MCF 10A (cell line): Measurements from ENCODE around the gene DDX46. TPM values are rescaled to one million over a fixed set of nuclear protein-coding genes. Genes with fewer than 3 reads are reported as not detected.
"Not testable (repeated sequence)": the region's sequence is repeated elsewhere in the genome, so short reads cannot be mapped to it uniquely, and the experiment has no call there.

ENCODE experiments used
- BruUV-seq: library from RNA; stranded (reverse); fragments of 400-500 nt; replicated peaks from 2 replicates; lab custom pipeline; 2021; lab: Mats Ljungman, UMichigan
- CTCF ChIA-PET: fragments of 300-600 bp; sonication (Branson Sonifier 250); formaldehyde crosslinking; extraction: SDS; loops from one replicate; lab custom pipeline; 2021; ENCODE audit warnings: antibody characterized with exemption, inconsistent platforms; lab: Yijun Ruan, JAX
- POLR2A ChIA-PET: fragments of 300-600, 350-650 bp; sonication (Branson Sonifier 250); formaldehyde crosslinking; extraction: SDS; loops from one replicate; lab custom pipeline; 2020; ENCODE audit warnings: antibody characterized with exemption, inconsistent platforms; lab: Yijun Ruan, JAX
- DNase-seq: peaks from one replicate; pipeline ENCODE4 v3.0.0-alpha.2; 2018; ENCODE audit not compliant: unreplicated experiment
- H3K27ac Mint-ChIP-seq: one replicate; pipeline ENCODE4 v1.8.0; 2022; ENCODE audit warnings: mild to moderate bottlenecking, low read depth, mixed read lengths; ENCODE audit not compliant: unreplicated experiment
- H3K27me3 Mint-ChIP-seq: one replicate; pipeline ENCODE4 v1.8.0; 2022; ENCODE audit warnings: mixed read lengths; ENCODE audit not compliant: insufficient read depth, unreplicated experiment
- H3K36me3 Mint-ChIP-seq: one replicate; pipeline ENCODE4 v1.8.0; 2022; ENCODE audit warnings: mild to moderate bottlenecking, moderate library complexity, mixed read lengths; ENCODE audit not compliant: insufficient read depth, unreplicated experiment
- H3K4me1 Mint-ChIP-seq: one replicate; pipeline ENCODE4 v1.8.0; 2022; ENCODE audit warnings: mixed read lengths; ENCODE audit not compliant: insufficient read depth, unreplicated experiment
- H3K4me3 Mint-ChIP-seq: one replicate; pipeline ENCODE4 v1.8.0; 2022; ENCODE audit warnings: mild to moderate bottlenecking, moderate library complexity, mixed read lengths; ENCODE audit not compliant: unreplicated experiment
- H3K9me3 Mint-ChIP-seq: one replicate; pipeline ENCODE4 v1.8.0; 2022; ENCODE audit warnings: mixed read lengths; ENCODE audit not compliant: unreplicated experiment
- CTCF ChIP-seq: fragments of 200-600 bp; IDR thresholded peaks from one replicate; pipeline ENCODE4 v1.8.0; 2022; ENCODE audit warnings: antibody characterized with exemption, mild to moderate bottlenecking; ENCODE audit not compliant: unreplicated experiment
- intact Hi-C: fragments of 100-400 bp; cut with micrococcal nuclease; formaldehyde crosslinking; loops from 2 replicates; pipeline ENCODE4 v1.14.1; 2022
- total RNA-seq: library from RNA; stranded (reverse); gene quantifications from 2 replicates; pipeline ENCODE4 v1.2.3, GENCODE V29; 2022

Gene DDX46
- total RNA-seq, 1 experiment from 2014 or later: 77.0 TPM

DNA sequence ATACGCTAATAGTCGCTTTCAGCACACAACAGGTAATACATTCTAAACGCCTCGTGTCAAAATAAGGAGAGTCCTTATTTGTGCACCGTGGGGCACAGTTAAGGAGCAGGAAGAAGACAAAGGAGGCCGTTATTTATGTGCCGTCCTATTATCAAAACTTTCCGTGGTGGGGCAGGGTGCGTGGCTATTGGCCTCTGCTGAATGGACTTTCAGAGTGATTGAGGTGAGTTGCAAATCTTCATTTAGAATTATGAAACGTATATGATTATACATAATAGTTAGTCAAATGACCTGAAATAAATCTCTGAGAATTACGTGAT, 88.0 kb downstream of the DDX46 start:
- peak; percentile 51 for DNase-seq

DNA sequence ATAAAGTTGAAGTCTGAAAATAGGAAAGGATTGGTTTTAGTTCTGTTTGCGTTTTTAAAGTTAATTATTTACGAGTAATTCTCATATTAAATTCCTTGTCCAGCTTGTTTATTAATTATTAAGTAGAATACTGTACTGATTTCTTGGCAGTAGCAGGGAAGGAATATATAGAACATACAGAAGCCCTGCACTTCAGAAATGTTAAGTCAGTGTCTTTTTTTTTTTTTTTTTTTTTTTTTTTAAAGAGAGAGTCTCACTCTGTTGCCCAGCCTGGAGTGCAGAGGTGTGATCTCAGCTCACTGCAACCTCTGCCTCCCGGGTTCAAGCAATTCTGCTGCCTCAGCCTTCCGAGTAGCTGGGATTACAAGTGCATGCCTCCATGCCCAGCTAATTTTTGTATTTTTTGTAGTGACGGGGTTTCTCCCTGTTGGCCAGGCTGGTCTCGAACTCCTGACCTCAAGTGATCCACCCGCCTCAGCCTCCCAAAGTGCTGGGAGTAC, 90.9 kb downstream of the DDX46 start:
- peaks cover 83% of the 10 kb centered on the region for H3K36me3 Mint-ChIP-seq
- intact Hi-C loops, H3K4me3 Mint-ChIP-seq, H3K27me3 Mint-ChIP-seq, BruUV-seq, H3K9me3 Mint-ChIP-seq, DNase-seq, H3K27ac Mint-ChIP-seq: not testable (repeated sequence)
- ChIA-PET CTCF (interaction anchor here (0.5 to 1.9 kb wide), 15 partner anchors 8 to 1251 kb away, joined by 3 to 7 read pairs (median 3); partner anchors contain the start of genes CAMLG, PCBD2 and TXNDC15), POLR2A (interaction anchor here (1.2 to 1.6 kb wide), 6 partner anchors 10 to 110 kb away, joined by 3 to 11 read pairs (median 6); partner anchors contain the start of genes PCBD2 and TXNDC15)
- H3K4me1 Mint-ChIP-seq: peaks cover 17% of the 10 kb centered on the region

More for the DNA sequence above, 88.0 kb downstream of the DDX46 start:
- BruUV-seq: no TSS peak
- ChIA-PET CTCF (interaction anchor here (0.8 to 1.2 kb wide), 4 partner anchors 14 to 89 kb away, joined by 3 to 5 read pairs (median 4); partner anchors contain the start of gene PCBD2), POLR2A (interaction anchor here (0.6 to 1.8 kb wide), 25 partner anchors 9 to 622 kb away, joined by 3 to 15 read pairs (median 4); partner anchors contain the start of genes CAMLG, DDX46, PCBD2 and TXNDC15)
- TF ChIP-seq CTCF: no peak
- Mint-ChIP-seq H3K4me3 (peak overlapping the region; percentile 96), H3K27me3 (no peaks in the 10 kb centered on the region), H3K27ac (peak overlapping the region; percentile 98), H3K4me1 (peaks cover 27% of the 10 kb centered on the region), H3K9me3 (no peaks in the 10 kb centered on the region), H3K36me3 (peaks cover 60% of the 10 kb centered on the region)
- intact Hi-C loops: no loop called here

GRCh38 chr5:134851307-134851923, 92.8 kb downstream of the DDX46 start:
- Mint-ChIP-seq H3K27me3 (no peaks in the 10 kb centered on the region), H3K9me3 (no peaks in the 10 kb centered on the region), H3K4me1 (peaks cover 7% of the 10 kb centered on the region), H3K36me3 (peaks cover 83% of the 10 kb centered on the region), H3K27ac (peak overlapping the region; percentile 18), H3K4me3 (no peak overlapping the region)
- ChIA-PET CTCF (interaction anchor here (0.6 to 1.4 kb wide), 17 partner anchors 8 to 264 kb away, joined by 3 to 13 read pairs (median 3); partner anchors contain the start of gene PCBD2), POLR2A (interaction anchor here (0.8 to 1.3 kb wide), 4 partner anchors 54 to 113 kb away, joined by 3 to 9 read pairs (median 3); partner anchors contain the start of genes CAMLG and PCBD2)
- BruUV-seq: no TSS peak
- intact Hi-C loops: loop anchor here (1.0 to 2.0 kb wide), 3 partner anchors 53 to 265 kb away; partner anchors contain the start of genes CAMLG and PCBD2
- TF ChIP-seq CTCF: peak; percentile 58
- DNase-seq: peak; percentile 81

GRCh38 chr5:134856465-134856864, 97.9 kb downstream of the DDX46 start:
- H3K27ac Mint-ChIP-seq, DNase-seq, H3K4me1 Mint-ChIP-seq, H3K4me3 Mint-ChIP-seq, intact Hi-C loops, H3K9me3 Mint-ChIP-seq, BruUV-seq, H3K27me3 Mint-ChIP-seq: not testable (repeated sequence)
- CTCF ChIA-PET: interaction anchor here (0.6 to 2.0 kb wide), 3 partner anchors 8 to 312 kb away, joined by 3 to 5 read pairs (median 3); no protein-coding TSS in a partner anchor
- POLR2A ChIA-PET: interaction anchor here (2.3 kb wide), 1 partner anchor 11 kb away, joined by 9 read pairs; the partner anchor contains the start of gene C5orf24
- H3K36me3 Mint-ChIP-seq: peaks cover 88% of the 10 kb centered on the region
